ENCODE measurements around the gene SKI.

The SKI gene

DNA sequence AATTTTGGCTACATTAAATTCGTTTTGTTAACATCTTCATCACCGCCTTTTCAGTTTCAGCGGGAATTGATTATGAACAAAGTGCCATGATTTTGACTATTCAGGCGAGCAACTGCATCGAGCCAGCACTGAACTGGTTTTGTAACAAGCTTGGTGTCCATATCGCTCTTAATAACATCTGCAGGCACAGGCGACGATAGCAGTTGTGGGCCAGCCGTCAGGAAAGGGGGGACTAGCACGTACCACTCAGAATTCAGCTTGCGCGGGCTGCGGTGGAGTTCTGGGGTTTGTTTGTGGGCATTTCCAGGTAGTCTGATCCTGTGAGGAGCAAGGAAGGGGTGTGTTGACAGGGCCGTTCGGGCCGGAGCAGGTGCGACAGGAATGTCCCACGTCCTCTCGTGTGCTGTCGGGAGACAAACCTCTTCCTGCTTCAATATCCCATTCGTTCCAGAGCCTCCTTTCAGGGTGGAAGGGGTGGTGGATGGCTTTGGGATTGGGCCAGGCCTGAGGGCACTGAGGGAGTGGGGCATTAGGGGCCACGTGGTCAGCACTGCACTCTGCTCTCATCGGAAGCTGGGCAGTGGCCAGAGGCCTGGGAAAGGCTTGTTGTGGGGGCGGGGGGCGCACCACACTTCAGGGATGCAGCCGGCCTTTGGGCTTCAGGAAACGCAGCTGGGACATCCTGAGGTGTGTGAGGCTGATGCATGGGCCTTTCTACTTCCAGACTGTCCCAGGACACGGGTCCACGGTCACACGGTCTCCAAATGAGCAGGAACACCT, 39.1 kb downstream of the SKI start:
- DNase-seq = no peak

DNA sequence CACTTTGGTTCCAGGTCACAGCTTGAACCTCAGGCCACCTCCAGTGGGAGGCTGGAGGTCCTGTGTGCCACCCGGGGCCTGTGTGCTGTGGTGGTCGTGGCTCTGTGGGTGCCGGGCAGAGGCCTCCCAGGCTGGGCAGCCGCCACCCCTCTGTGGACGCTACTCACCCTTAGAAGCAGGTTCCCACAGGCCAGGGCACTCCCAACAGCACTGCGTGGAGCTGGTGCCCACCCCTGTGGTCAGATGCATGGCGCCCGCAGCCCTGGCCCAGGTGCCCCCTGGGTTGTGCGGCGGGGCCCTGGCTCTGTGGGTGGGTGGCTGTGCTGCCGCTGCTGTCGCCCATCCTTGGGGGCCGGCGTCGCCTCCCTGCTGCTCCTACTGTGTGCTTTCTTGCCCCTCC, 39.7 kb downstream of the SKI start:
- no peak for DNase-seq

DNA sequence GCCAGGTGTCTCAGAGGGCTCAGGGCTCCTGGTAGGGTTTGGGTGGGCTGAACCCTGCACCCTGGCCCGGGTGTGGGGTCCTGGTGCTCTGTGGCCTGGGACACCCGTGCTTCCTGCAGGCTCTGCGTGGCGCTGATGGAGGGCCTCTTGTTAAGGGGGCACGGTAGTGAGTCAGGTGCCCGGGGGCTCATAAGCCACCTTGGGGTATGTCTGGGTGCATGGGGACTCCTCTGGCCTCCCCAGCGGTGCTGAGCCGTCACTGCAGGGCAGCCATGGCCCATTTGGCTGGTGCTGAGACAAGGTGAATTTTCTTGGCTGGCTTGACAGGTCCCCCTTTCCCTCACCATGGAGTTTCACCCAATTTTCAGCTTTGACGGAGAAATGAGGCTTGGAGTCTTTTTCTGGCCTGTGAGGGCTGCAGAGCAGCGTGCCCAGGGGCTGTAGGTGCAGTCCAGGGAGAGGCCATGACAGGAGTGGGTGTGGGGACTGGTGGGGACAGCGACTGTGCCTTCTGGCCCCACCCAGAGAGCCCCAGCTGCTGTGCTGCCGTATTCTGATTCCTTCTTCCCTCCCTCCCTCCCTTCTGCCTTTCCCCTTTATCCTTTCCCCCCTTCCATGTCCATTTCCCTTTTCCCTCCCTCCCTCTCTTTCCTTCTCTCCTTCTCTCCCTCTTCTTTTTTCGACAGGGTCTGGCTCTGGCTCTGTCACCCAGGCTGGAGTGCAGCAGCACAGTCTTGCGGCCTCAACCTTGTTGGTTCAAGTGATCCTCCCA, 40.4 kb downstream of the SKI start:
- DNase-seq = no peak

DNA sequence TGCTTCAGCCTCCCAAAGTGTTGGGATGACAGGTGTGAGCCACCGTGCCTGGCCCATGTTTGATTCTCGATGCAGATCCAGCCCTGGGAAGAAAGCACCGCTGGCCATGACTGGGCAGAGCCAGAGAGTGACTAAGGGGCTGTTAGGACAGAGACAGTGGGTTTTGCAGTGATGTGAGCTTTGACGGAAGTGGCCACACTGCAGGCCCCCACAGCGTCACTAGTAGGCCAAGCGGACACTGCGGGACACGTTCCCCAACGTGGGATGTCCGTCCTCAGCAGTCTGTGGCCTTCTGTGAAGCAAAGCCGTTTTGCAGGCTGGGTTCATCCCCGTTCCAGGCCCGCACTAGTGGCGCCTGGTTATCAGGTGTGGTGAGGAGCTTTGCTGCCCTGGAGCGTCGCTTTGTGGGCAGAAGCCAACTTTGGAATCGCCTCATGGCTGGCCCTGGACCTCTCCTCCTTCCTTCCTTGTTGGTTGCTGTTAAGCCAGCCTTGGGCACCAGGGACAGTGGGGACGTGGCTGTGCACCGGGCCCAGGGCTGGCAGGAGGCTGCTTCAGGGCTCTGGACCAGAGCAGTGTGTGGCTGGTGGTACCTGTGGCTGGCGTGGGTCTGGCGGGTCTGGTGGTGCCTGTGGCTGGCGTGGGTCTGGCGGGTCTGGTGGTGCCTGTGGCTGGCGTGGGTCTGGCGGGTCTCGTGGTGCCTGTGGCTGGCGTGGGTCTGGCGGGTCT, 41.2 kb downstream of the SKI start:
- DNase-seq = no peak

DNA sequence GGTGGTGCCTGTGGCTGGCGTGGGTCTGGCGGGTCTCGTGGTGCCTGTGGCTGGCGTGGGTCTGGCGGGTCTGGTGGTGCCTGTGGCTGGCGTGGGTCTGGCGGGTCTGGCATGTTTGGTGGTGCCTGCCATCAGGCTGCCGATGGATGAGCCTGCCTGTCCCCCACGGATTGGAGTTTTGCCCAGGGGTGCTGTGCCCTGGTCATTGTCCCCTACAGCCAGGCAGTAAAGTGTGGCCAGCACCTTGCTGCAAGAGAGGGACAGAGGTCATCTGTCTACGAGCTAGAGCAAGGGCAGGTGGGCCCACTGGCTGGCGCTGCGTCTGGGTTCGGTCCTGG, 41.8 kb downstream of the SKI start:
- DNase-seq = no peak

DNA sequence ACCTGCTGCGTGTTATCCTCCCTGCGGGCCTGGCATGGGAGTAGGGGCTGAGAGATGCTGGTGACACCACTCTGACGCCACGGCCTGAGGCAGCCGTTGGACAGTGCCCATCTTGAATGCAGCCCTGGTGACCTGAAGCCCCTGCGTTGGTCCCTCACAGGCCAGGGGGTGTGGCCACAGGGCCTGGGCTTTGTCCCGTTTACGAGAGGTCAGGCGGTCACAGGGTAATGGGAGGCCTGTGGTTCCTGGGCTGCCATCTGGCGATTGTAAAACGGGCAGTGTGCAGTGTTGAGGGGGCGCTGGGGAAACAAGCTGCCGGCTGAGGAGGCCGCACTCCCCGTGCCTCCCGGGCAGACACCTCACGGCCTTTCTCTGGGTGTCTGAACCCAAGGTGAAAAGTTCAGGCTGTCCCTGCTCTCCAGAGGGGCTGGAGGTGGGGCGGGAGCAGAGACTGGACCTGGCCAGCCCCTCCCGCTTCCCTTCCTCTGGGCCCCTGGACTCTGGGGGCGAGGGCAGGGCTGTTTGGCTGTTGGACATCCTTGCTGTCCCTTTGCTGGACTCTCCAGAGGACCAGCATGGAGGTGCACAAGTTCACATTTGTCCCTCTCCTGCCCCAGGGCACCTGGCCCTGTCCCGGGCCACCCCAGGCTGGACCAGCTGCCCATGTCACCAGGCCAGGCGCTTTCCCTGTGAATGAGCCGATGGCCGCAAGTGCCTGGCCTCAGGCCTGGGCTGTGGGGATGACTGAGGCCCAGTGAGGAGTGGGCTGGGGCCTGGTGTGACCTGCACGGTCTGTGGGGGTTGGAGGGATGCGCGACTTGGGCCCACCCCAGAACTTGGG, 42.4 kb downstream of the SKI start:
- DNase-seq = no peak

DNA sequence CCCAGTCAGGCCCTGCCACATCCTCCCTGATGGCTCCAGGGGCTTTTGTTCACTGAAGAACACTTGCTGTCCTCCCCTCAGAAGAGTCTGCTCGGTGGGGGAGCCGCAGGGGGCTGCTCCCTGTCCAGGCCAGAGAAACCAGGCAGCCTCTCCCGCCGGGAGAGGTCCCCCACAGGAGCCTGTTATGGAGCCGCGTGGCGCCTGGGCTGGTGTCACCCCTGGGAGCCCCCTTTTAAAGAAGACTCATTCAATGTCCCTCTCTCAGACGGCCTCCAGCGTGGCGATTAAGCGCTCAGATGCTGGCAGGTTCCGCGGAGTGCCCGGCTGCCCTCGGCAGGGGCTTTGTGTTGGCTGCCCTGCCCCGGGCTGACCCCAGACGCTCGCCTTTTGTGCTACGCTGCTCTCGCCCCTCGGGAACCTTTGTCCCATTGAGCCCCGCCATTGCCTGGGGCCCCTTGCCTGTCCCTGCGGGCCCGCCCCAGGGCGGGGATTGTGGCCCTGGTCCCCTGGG, 43.1 kb downstream of the SKI start:
- DNase-seq = no peak

DNA sequence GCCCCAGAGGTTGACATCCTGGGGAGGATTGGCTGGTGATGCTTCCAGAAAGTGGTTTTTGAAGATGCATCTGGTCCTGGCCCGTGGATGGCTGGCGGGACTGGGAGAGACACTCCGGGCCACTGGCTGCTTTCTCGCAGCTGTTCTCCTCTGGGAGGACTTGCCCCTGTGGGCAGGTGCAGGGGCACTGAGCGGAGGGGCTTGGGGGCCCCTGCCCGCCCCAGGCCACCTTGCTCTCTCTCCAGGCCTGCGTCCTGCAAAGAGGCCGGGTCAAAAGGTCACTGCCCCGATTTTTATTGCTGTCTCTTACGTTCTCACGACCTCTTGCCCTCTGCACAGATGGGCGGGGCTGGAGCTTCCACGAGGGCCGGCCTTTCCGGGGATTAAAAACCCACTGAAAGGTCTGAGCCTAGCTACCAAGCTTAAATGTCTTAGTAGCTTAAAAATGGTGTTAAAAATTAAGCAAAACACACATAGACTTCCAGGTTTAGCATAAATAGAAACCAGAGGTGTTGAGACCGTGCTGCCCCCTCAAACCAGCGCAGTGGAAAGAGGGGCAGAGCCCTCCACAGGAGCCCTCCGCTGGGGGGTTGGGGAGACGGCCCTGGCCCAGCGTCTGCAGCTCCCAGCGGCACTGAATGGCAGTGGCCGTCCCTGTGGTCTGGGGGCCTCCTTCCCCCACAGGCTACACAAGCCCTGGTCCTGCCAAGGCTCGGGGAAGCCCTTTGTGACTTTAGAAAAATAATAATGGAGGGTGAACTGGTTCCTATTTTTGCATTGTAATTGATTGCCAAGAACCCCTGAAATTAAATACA, 43.9 kb downstream of the SKI start:
- no peak for DNase-seq

DNA sequence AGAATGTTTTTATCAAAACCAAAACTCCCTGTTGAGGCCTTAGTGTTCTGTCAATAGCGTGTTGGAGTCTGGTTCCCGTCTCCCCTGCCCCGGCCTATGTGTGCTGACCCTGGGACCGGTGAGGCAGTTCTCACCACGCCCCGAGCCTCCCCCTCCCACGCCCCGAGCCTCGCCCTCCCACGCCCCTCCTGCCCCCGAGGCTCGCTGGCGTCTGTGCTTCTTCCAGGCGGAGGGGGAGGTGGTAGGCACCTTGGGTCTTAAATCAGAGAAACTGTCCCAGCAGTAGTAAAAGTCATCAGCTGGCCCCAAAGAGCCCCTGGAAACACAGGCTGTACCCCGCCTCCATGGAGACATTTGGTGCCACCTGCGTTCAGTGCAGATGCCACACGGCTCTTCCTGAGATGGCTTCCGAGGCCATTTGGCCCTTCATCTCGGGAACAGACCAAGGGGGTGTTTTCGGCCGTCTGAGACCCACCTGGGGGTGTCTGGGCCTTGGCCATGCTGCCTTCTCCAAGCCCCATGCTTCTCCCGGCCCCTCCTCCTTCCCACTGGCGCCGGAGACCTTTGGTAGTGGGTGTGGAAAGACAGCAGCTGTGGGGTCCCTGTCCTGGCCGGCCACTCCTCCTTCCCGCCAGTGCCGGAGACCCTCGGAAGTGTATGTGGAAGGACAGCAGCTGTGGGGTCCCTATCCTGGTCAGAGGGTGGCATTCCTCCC, 44.7 kb downstream of the SKI start:
- DNase-seq = no peak

DNA sequence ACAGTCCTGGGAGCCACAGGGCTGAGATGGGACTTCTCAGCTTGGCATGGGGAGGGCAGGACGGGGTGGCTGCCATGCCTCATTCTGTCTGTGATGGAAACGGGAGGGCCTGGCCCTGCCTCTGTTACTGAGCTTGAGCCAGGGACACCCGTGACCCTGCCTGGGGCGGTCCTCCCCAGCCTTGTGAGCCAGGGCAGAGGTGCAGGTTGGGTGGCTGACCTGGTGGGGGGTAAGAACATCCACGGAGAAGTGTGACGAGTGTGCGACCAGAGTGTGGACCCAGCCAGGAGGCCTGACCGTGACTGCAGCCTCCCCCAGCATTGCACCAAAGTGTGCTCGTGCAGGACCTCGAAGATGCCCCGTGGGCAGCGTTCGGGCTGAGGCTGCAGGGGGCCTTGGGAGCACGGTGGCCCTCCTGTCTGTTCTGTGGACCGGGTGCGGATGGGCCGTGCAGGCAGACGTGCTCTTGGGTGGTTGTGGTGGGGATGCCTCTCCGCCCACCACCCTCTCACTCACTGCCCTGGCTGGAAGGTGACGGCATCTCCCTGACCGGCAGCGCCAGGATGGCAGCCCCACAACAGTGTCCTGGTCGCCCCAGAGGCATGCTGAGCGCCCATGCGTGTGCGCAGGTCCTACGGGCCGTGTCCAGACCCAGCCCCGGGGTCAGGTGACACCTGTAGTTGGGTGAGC, 45.4 kb downstream of the SKI start:
- no peak for DNase-seq

DNA sequence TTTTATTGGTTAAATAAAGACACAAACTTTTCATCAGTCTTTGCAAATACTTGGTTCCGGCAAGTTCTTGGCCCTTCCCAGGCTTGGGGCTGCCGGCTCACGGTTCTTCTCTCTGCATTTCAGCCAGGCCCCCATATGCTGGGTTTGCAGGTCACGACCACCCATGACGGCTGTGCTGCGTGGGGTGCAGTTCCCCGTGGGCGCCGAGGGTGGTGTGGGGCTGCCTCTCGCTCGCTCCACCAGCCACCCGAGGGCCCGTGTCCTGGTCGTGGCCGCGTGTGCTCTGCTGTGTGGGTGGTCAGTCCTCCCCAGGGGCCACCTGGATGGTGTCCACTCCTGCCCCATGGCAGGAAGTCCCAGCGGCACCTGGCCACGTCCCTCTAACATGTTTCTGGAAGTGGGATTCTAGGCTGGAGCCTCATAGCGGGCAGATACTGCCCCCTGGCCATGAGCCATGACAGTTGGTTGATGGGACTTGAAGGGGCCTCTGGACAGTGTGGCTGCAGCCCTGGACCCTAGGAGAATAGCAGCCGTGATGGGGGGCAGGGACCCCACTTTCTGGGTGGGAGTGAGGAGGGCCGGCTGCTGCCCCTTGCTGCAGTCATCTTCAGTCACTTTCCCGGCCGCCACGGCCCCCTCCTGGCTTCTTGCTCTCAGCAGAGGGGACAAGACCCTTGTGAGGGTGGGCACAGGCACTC, 46.3 kb downstream of the SKI start:
- no peak for DNase-seq

DNA sequence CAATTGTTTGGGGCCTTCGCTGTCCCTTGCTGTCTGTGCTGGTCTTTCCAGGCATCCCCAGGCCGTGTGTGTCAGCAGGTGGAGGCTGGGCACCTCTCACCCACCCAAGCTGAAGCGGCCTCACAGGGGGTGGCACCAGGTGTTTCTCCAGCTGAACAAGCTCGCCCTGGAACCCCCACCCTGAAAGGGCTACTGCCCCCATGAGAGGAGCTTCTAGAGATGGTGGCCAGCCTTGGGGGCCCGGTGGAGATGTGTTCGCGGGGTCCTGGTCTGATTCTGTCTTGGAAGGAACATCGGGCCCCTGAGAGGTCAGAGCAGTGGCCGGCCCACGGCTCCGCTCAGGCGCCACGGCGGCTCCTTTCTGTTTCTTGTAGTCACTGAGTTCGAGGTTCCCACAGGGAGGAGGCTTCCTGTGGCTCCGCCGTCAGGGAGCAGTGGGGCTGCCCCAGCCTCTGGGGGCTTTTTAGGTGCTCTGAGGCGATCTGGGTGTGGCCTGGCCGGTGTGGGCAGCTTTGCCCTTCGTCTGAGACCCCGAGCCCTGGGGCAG, 46.9 kb downstream of the SKI start:
- DNase-seq = no peak

DNA sequence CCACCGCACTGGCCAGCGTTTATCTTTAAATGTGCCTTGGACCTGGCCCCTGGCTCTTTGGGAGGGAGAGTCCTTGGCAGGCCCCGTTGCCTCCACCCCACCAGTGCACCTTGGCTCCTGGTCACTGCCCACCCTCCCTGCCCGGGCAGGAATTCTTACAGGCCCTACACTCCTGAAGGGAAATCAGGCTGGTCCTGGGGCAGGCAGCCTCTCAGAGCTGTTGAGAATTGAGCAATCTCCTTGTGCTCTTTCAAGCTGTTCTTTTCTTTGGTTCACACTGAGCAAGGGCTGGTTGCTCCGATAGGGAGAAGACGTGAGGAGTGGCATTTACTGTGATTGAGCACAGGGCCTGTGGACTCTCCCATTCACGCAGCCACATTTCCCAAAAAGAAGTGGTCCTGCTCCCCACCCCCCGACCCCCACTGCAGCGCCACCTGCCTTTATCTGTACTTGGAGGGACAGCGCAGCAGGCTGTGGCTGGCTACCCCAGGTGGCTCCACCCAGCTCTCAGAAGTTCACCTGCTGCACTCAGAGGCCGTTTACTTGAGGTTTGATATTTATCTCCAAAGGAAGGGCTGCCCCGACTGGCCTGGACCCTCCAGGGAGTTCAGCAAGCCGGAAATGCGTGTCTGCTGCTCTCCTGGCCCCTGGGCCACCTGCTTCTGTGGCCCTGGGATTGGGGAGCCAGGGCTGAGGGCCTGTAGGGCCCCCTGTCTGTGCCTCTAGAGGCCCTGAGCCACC, 47.8 kb downstream of the SKI start:
- no peak for DNase-seq

DNA sequence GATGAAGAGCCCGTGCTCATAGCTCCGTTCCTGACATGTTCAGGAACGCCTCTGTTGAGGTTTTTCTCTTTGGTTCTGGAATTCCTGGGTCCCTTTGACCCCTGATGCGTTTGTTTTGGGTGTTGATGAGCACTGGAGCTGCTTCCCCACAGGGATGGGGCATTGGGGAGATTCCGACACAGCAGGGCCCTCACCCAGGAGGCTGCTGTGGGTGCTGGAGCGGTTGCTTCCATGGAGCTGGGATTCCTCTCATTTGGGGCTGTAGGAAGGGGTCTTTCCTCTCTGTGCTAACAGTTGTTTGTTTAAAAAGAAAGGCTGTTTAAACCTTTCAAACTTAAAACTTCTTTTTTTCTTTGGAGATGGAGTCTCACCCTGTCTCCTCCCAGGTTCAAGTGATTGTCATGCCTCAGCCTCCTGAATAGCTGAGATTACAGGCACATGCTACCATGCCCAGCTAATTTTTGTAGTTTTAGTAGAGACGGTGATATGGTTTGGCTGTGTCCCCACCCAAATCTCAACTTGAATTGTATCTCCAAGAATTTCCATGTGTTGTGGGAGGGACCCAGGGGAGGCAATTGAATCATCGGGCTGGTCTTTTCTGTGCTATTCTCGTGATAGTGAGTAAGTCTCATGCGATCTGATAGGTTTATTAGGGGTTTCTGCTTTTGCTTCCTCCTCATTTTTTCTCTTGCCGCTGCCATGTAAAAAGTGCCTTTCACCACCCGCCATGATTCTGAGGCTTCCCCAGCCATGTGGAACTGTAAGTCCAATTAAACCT, 48.9 kb downstream of the SKI start:
- DNase-seq = no peak

DNA sequence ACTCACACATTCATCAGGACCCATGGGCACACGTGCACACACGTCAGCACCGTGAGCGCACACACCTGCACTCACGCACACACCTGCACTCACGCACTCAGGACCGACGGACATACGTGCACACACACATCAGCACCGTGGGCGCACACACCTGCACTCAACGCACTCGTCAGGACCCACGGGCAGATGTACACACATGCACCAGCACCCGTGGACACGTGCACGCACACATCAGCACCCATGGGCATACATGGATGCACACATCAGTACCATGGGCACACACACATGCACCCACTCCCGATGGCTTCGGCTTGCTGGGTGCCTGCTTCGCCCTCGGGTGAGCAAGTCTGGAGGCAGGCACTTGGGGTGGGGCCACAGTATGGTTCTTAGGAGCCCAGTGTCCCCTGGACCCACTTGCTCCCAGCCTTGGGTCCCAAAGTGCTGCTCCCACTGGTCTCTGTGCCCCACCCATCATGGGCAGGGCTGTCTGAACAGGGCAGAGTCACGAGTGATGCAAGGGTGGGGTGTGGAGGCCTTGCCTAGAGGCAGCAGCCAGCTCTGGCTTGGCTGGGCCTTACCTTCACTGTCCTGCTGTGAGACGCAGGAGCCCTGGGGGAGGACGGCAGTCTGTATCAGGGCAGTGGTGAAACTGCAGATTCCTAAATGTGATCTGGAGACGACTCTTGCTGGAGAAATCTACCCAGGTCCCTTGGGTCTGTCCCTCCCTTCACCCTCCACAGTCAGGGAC, 49.8 kb downstream of the SKI start:
- no peak for DNase-seq

DNA sequence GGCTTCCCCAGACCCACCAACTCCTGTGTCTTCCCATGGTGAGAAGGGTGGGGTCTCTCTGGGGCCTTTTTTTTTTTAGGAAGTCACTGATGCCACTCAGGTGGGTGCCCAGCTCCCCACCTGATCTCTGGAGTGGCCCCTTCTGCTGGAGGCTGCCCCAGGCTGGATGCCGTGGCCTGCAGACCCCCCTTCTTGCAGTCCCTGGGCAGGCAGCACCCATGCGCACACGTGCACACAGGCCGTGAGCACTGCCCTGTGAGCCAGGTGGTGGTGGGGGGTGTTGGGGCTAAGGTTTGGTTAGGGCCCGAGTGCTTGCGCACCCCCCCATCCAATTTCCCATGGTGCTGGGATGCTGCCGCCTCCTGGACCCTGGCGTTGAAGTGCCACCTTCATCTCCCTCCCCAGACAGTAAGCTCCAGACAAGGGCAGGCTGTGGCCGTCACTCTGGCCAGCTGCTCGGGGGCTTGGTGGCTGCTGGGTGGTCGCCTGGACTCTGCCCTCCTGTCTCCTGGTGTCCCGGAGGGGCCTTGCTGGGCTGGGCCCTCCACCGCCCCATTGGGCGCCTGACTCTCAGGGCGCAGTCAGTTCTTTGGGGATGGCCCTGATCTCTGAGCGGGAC, 50.6 kb downstream of the SKI start:
- DNase-seq = no peak

DNA sequence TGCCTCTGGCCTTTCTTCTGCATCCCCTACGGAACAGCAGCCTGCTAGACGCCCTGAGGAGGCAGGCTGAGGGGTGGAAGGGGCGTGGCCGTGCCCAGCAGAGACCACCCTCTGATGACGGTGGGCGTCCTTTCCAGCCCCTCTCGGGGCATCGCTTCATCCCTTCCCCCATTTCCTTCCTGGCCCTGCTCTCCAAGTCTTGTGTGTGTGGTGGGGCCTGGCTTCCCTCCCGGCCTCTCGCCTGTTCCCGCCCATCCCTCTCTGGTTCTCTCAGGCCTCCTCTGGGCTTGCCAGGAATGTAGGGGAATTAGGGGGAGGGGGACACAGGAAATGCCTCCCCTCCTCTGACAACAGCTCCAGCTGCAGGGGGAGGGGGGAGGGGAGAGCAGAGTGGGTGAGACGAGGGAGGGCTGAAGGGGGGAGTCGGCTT, 51.1 kb downstream of the SKI start:
- no peak for DNase-seq

Data from stimulated activated CD4-positive, alpha-beta T cell treated with anti-CD3 and anti-CD28 coated beads, Interleukin-1b, Interleukin-23, amount 100 ng/mL, for 48 hours (primary cell).